Upper lobe of left lung (tissue), 6 donors: Measurements from ENCODE around the gene SYT8. TPM values are rescaled to one million over a fixed set of nuclear protein-coding genes. Genes with fewer than 3 reads are reported as not detected.

Experiments
- ATAC-seq, 2 donors: fragments of 200-7000 bp; cut with Tn5 transposase; one replicate each; pipeline ENCODE4 v1.9.1; 2022; ENCODE audit warnings: mild to moderate bottlenecking in 2 of 2, moderate library complexity in 2 of 2; ENCODE audit not compliant: low FRiP score in 2 of 2
- DNase-seq, 2 donors: peaks; one replicate each; pipeline ENCODE4 v3.0.0-alpha.2; 2019 to 2020
- H3K27ac ChIP-seq, 4 donors: fragments of 200-600 bp; sonication (generic); one replicate each; pipeline ENCODE4 v1.5.1; 2016 to 2019
- H3K27me3 ChIP-seq, 4 donors: fragments of 200-600 bp; sonication (generic); one replicate each; pipeline ENCODE4 v1.5.1; 2017 to 2019
- H3K36me3 ChIP-seq, 4 donors: fragments of 200-600 bp; sonication (generic); one replicate each; pipeline ENCODE4 v1.5.1; 2016 to 2019
- H3K4me1 ChIP-seq, 4 donors: fragments of 200-600 bp; sonication (generic); one replicate each; pipeline ENCODE4 v1.5.1; 2018 to 2019
- H3K4me3 ChIP-seq, 4 donors: fragments of 200-600 bp; sonication (generic); one replicate each; pipeline ENCODE4 v1.5.1; 2017 to 2019; ENCODE audit warnings: mild to moderate bottlenecking in 2 of 4, moderate library complexity in 1 of 4
- H3K9me3 ChIP-seq, 4 donors: fragments of 200-600 bp; sonication (generic); one replicate each; pipeline ENCODE4 v1.5.1; 2018 to 2019
- CTCF ChIP-seq, 6 experiments: fragments of 450-650 bp in 4 of 6; fragments of 200-600 bp in 2 of 6; sonication (generic) in 2 of 6; IDR thresholded peaks; one replicate each; pipeline ENCODE4 v1.5.1; 2016 to 2019; ENCODE audit warnings: antibody characterized with exemption in 6 of 6
- EP300 ChIP-seq, 4 donors: sonication (generic); formaldehyde crosslinking; IDR thresholded peaks; one replicate each; pipeline ENCODE4 v1.5.1; 2017; ENCODE audit warnings: antibody characterized with exemption in 4 of 4, control low read depth in 2 of 4
- POLR2A ChIP-seq, 4 donors: fragments of 450-650 bp; IDR thresholded peaks; one replicate each; pipeline ENCODE4 v1.5.1; 2016 to 2017; ENCODE audit warnings: antibody characterized with exemption in 4 of 4, mild to moderate bottlenecking in 2 of 4
- POLR2AphosphoS5 ChIP-seq, 2 donors: sonication (generic); formaldehyde crosslinking; IDR thresholded peaks; one replicate each; pipeline ENCODE4 v1.5.1; 2017; ENCODE audit warnings: antibody characterized with exemption in 2 of 2
- WGBS, 2 donors: methylation state at CpG; one replicate each; pipeline ENCODE4 v1.1.5; 2017 to 2018; 5-methylcytosine and 5-hydroxymethylcytosine counted together
- total RNA-seq, 6 donors: library from RNA; depleted of rRNA in 4 of 6; stranded (reverse); fragments of >200 nt in 4 of 6; gene quantifications; one replicate each; pipeline versions ENCODE4 v1.1.0 to v1.2.1, GENCODE V29; 2016 to 2021
- donor health status: DM: no; HTN: no; CAD: no; lungs with moderate emphysema.
- donor health status: DM: no; HTN: yes; CAD: no; lungs with severe emphysema.

Gene SYT8
- total RNA-seq, 6 donors from 2014 or later: 7.4 to 31.3 (median 22.9) TPM

DNA sequence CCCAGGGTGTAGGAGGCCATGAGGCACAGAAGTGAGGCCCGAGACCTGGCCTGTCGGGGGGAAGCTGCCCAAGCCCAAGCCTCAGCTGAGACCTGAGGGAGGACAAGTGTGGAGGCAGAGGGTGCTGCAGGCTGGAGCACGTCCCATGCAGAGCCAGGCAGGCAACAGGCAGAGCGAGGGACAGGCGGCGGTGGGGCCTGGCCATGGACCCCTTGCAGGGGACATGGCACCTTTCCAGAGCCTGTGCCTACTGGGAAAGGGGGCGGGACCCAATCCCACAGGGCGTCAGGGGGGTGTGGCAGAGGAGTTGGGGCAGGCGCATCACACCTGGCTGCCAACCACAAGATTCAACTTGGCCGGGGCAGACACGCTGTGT is 8.3 kb downstream of the SYT8 start:
- H3K36me3 ChIP-seq: no peaks in the 10 kb centered on the region
- H3K4me3 ChIP-seq: no peak overlapping the region
- H3K4me1 ChIP-seq: peaks cover 19 to 38% (median 32%) of the 10 kb centered on the region in 4 donors
- TF ChIP-seq EP300 (IDR thresholded peaks at IDR 0.05) (no peak), CTCF (IDR thresholded peaks at IDR 0.05) (no peak), POLR2AphosphoS5 (IDR thresholded peaks at IDR 0.05) (no peak), POLR2A (IDR thresholded peaks at IDR 0.05) (no peak)
- H3K27me3 ChIP-seq: no peaks in the 10 kb centered on the region
- WGBS, 2 donors: 79 to 86% methylated on average over 7 to 10 of the region's 11 CpGs
- peak overlapping the region in 1 of 4 donors; percentile 55 for H3K27ac ChIP-seq
- ATAC-seq: no peak
- peak in 1 of 2 donors; percentile 58 for DNase-seq
- no peaks in the 10 kb centered on the region for H3K9me3 ChIP-seq

- WGBS, 2 donors: 78 to 83% methylated on average over 8 of the region's 8 CpGs
- Histone ChIP-seq H3K27ac (peak overlapping the region; percentile 52 to 85 (median 70)), H3K4me3 (no peak overlapping the region), H3K4me1 (peaks cover 19 to 41% (median 30%) of the 10 kb centered on the region in 4 donors), H3K36me3 (no peaks in the 10 kb centered on the region), H3K27me3 (no peaks in the 10 kb centered on the region), H3K9me3 (no peaks in the 10 kb centered on the region)
- TF ChIP-seq EP300 (IDR thresholded peaks at IDR 0.05) (no peak), POLR2AphosphoS5 (IDR thresholded peaks at IDR 0.05) (no peak), CTCF (IDR thresholded peaks at IDR 0.05) (no peak), POLR2A (IDR thresholded peaks at IDR 0.05) (no peak)
- DNase-seq: no peak
- no peak for ATAC-seq
These were observed 9.0 kb downstream of the SYT8 start for GRCh38 chr11:1843796-1844195.

DNA sequence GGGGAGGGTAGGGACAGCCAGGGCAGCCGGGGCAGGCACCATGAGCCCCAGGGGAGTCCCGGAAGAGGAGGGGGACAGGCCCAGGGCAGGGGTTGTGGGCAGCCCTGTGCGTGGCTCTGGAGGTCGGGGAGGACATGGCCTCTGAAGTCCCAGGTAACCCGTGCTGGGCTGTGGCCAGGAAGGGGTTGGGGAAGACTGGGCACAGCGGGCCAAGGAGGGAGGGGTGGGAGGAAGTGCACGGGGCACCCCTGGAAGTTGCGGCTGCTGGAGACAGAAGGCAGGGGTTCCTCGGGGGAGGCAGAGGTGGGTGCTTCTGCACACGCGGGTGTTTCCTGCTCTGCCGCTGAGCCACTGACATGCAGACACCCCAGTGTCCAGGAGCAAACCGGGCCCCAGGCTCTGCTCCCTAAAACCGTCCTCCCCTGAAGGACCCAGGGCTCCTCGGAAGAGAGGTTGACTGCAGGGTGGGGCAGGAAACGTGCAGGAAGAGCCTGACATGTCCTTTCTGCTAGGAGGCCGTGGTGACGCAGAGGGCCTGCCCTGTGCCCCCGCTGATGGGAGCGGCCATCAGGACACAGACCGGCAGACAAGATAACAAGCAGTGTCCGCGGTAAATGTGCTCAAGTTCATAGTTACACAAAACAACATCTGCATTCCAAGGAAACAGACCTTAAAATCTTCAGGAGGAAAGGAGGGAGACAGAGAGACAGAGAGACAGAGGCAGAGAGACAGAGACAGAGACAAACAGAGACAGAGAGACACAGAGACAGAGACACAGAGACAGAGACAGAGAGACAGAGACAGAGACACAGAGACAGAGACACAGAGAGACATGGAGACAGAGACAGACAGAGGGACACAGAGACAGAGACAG is 9.7 kb downstream of the SYT8 start:
- peak overlapping the region in 1 of 4 donors; percentile 3 for H3K4me3 ChIP-seq
- peak; percentile 73 to 89 for DNase-seq
- peak overlapping the region; percentile 52 to 85 (median 70) for H3K27ac ChIP-seq
- TF ChIP-seq EP300 (IDR thresholded peaks at IDR 0.05): peak in 2 of 4 donors; percentile 6 to 82
- TF ChIP-seq POLR2AphosphoS5 (IDR thresholded peaks at IDR 0.05): peak; percentile 39 to 53
- TF ChIP-seq POLR2A (IDR thresholded peaks at IDR 0.05): peak in 1 of 4 donors; percentile 36
- no peak for TF ChIP-seq CTCF (IDR thresholded peaks at IDR 0.05)
- ATAC-seq: peak; percentile 46 to 76
- H3K27me3 ChIP-seq: no peaks in the 10 kb centered on the region
- H3K4me1 ChIP-seq: peaks cover 19 to 38% (median 30%) of the 10 kb centered on the region in 4 donors
- no peaks in the 10 kb centered on the region for H3K36me3 ChIP-seq
- 29 to 34% methylated on average over 13 to 23 of the region's 23 CpGs for WGBS, 2 donors
- H3K9me3 ChIP-seq: no peaks in the 10 kb centered on the region

DNA sequence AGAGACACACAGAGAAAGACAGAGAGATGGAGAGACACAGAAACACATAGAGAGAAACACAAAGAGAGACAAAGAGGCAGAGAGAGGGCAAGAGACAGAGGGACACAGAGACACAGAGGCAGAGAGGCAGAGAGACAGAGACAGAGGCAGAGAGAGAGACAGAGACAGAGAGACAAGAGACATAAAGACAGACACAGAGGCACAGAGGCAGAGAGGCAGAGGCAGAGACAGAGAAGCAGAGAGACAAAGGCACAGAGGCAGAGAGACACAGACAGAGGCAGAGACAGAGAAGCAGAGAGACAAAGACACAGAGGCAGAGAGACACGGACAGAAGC is 10.3 kb downstream of the SYT8 start:
- Histone ChIP-seq H3K27ac (peak overlapping the region; percentile 52 to 85 (median 70)), H3K4me3 (no peak overlapping the region), H3K9me3 (no peaks in the 10 kb centered on the region), H3K27me3 (no peaks in the 10 kb centered on the region), H3K4me1 (peaks cover 19 to 40% (median 33%) of the 10 kb centered on the region in 4 donors), H3K36me3 (no peaks in the 10 kb centered on the region)
- 60 to 74% methylated on average over 1 of the region's 1 CpG for WGBS, 2 donors
- DNase-seq (no peak), ATAC-seq (no peak)
- TF ChIP-seq POLR2AphosphoS5 (IDR thresholded peaks at IDR 0.05) (no peak), CTCF (IDR thresholded peaks at IDR 0.05) (no peak), POLR2A (IDR thresholded peaks at IDR 0.05) (no peak), EP300 (IDR thresholded peaks at IDR 0.05) (no peak)
